Endothelial cell (in vitro differentiated cells): ENCODE data around the gene LDLRAD2. TPM values are rescaled to one million over a fixed set of nuclear protein-coding genes. Genes with fewer than 3 reads are reported as not detected.

ENCODE experiments used
- DNase-seq: peaks from one replicate; pipeline ENCODE4 v3.0.0; 2021; ENCODE audit warnings: low spot score
- H3K27ac Mint-ChIP-seq: one replicate; pipeline ENCODE4 v1.8.0; 2021; ENCODE audit warnings: mixed read lengths, inconsistent platforms; ENCODE audit not compliant: unreplicated experiment
- H3K27me3 Mint-ChIP-seq: one replicate; pipeline ENCODE4 v1.8.0; 2021; ENCODE audit warnings: mild to moderate bottlenecking, moderate library complexity, mixed read lengths, inconsistent platforms; ENCODE audit not compliant: unreplicated experiment
- H3K36me3 Mint-ChIP-seq: one replicate; pipeline ENCODE4 v1.8.0; 2021; ENCODE audit warnings: mild to moderate bottlenecking, low read depth, mixed read lengths, inconsistent platforms; ENCODE audit not compliant: unreplicated experiment
- H3K4me1 Mint-ChIP-seq: one replicate; pipeline ENCODE4 v1.8.0; 2021; ENCODE audit warnings: mild to moderate bottlenecking, mixed read lengths, inconsistent platforms; ENCODE audit not compliant: unreplicated experiment
- H3K4me3 Mint-ChIP-seq: one replicate; pipeline ENCODE4 v1.8.0; 2021; ENCODE audit warnings: mild to moderate bottlenecking, mixed read lengths, inconsistent platforms; ENCODE audit not compliant: unreplicated experiment
- H3K9me3 Mint-ChIP-seq: one replicate; pipeline ENCODE4 v1.8.0; 2021; ENCODE audit warnings: mixed read lengths, inconsistent platforms; ENCODE audit not compliant: unreplicated experiment
- total RNA-seq: library from RNA; stranded (reverse); fragmentation: NEBNext Ultra II Directional; extraction: Animal tissue kit (Norgen Biotek cat#: 25700); gene quantifications from one replicate; pipeline ENCODE4 v1.2.1, GENCODE V29; 2021; ENCODE audit not compliant: unreplicated experiment
- TF ChIP-seq, protein P1 (sequence below): fragments of 200-600 bp; sonication (generic); IDR thresholded peaks from one replicate; pipeline ENCODE4 v1.5.0; 2021; ENCODE audit warnings: antibody characterized with exemption; ENCODE audit not compliant: unreplicated experiment

Gene LDLRAD2
- total RNA-seq, 1 donor from 2014 or later, result 1.3 TPM

DNA sequence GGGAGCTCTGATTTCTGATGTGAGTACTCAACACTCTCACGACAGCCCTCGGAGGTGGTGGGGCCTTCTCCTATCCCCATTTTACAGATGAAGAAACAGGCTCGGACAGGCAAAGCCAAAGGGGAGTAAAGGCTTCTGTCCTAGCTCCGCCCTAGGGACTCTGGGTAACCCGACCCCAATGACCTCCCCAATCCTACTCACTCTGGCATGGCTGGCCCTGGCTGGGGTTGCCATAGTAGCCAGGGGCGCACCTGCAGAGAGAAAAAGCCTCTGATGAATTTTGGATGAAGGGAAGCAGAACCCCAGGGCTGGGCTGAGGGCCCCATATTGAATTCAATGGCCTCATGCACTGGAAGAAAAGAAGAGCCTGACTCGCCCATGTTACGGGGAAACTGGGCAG, 61.1 kb downstream of the LDLRAD2 start:
- Mint-ChIP-seq H3K9me3 (no peaks in the 10 kb centered on the region), H3K27me3 (peaks cover 14% of the 10 kb centered on the region), H3K4me3 (no peak overlapping the region), H3K4me1 (peaks cover 2% of the 10 kb centered on the region), H3K27ac (peak overlapping the region; percentile 52), H3K36me3 (peaks cover 46% of the 10 kb centered on the region)
- TF ChIP-seq, protein P1, sequence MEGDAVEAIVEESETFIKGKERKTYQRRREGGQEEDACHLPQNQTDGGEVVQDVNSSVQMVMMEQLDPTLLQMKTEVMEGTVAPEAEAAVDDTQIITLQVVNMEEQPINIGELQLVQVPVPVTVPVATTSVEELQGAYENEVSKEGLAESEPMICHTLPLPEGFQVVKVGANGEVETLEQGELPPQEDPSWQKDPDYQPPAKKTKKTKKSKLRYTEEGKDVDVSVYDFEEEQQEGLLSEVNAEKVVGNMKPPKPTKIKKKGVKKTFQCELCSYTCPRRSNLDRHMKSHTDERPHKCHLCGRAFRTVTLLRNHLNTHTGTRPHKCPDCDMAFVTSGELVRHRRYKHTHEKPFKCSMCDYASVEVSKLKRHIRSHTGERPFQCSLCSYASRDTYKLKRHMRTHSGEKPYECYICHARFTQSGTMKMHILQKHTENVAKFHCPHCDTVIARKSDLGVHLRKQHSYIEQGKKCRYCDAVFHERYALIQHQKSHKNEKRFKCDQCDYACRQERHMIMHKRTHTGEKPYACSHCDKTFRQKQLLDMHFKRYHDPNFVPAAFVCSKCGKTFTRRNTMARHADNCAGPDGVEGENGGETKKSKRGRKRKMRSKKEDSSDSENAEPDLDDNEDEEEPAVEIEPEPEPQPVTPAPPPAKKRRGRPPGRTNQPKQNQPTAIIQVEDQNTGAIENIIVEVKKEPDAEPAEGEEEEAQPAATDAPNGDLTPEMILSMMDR, result no peak
- no peak for DNase-seq

- no peak overlapping the region for H3K27ac Mint-ChIP-seq
- TF ChIP-seq, protein P1, result no peak
- peaks cover 11% of the 10 kb centered on the region for H3K27me3 Mint-ChIP-seq
- no peak overlapping the region for H3K4me3 Mint-ChIP-seq
- no peak for DNase-seq
- peaks cover 2% of the 10 kb centered on the region for H3K4me1 Mint-ChIP-seq
- H3K36me3 Mint-ChIP-seq, result peaks cover 41% of the 10 kb centered on the region
- no peaks in the 10 kb centered on the region for H3K9me3 Mint-ChIP-seq
These were observed 61.7 kb downstream of the LDLRAD2 start for GRCh38 chr1:21873761-21874160.

DNA sequence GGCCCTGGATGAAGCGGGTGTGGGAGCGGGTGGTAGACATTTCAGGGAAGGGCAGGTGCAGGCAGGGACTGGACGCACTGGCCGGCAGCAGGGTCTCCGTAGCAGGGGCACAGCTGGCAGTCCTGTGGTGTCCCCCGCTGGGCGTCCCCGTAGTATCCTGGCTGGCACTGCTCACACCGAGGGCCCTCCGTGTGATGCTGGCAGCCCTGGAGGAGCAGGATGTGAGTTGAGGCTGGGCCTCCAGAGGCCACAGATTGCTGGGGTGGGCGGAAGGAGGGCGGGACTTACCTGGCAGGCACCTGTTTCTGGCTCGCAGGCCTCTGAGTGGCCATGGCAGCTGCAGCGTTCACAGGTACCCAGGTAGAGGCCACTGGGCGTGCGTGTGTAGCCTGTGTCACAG, 62.3 kb downstream of the LDLRAD2 start:
- Mint-ChIP-seq H3K9me3 (no peaks in the 10 kb centered on the region), H3K27me3 (peaks cover 8% of the 10 kb centered on the region), H3K27ac (no peak overlapping the region), H3K36me3 (peaks cover 38% of the 10 kb centered on the region), H3K4me1 (no peaks in the 10 kb centered on the region), H3K4me3 (no peak overlapping the region)
- no peak for DNase-seq
- TF ChIP-seq, protein P1, result no peak

Other genes with a start within 250 kb of the LDLRAD2 start
- gene RAP1GAP, start 142.9 kb upstream of the LDLRAD2 start, total RNA-seq, result 0.56 TPM
- gene USP48, start 29.1 kb upstream of the LDLRAD2 start, total RNA-seq, result 57.9 TPM
- 1,732 TPM for gene HSPG2, start 125.0 kb downstream of the LDLRAD2 start, total RNA-seq
- gene CELA3B, start 164.8 kb downstream of the LDLRAD2 start, total RNA-seq, result not detected
- gene CELA3A, start 189.4 kb downstream of the LDLRAD2 start, total RNA-seq, result not detected
- 370 TPM for gene CDC42, start 240.4 kb downstream of the LDLRAD2 start, total RNA-seq